OCI-LY1 (cell line): ENCODE data around the gene MBNL2.

Experiments
- H2AFZ ChIP-seq: fragments of 200-600 bp; sonication (generic), shearing (Covaris generic); 2 replicates; pipeline ENCODE4 v1.6.0; 2014; ENCODE audit warnings: antibody characterized with exemption, mild to moderate bottlenecking, low read length
- H3F3A ChIP-seq: fragments of 200-600 bp; sonication (generic), shearing (Covaris generic); 2 replicates; pipeline ENCODE4 v1.6.0; 2014; ENCODE audit warnings: mild to moderate bottlenecking, antibody characterized with exemption, low read length, moderate library complexity; ENCODE audit not compliant: insufficient read depth
- H3K27ac ChIP-seq: fragments of 200-600 bp; sonication (generic); 2 replicates; pipeline ENCODE4 v1.5.1; 2014; ENCODE audit warnings: low read length, mixed run types, mild to moderate bottlenecking, low read depth; ENCODE audit not compliant: poor library complexity, severe bottlenecking
- H3K27me3 ChIP-seq: fragments of 200-600 bp; sonication (generic); 2 replicates; pipeline ENCODE4 v1.6.0; 2014; ENCODE audit warnings: antibody characterized with exemption, mild to moderate bottlenecking, low read length, moderate library complexity; ENCODE audit not compliant: insufficient read depth
- H3K36me3 ChIP-seq: fragments of 200-600 bp; sonication (generic); 2 replicates; pipeline ENCODE4 v1.6.1; 2014; ENCODE audit warnings: mild to moderate bottlenecking, antibody characterized with exemption, low read length, moderate library complexity, mixed read lengths; ENCODE audit not compliant: insufficient read depth
- H3K4me1 ChIP-seq: fragments of 200-600 bp; sonication (generic); 2 replicates; pipeline ENCODE4 v1.5.1; 2014; ENCODE audit warnings: mild to moderate bottlenecking, low read length, moderate library complexity; ENCODE audit not compliant: insufficient read depth, severe bottlenecking
- H3K4me2 ChIP-seq: fragments of 200-600 bp; sonication (generic), shearing (Covaris generic); 2 replicates; pipeline ENCODE4 v1.6.1; 2014; ENCODE audit warnings: low read length
- H3K4me3 ChIP-seq: fragments of 200-600 bp; sonication (generic); 2 replicates; pipeline ENCODE4 v1.5.1; 2014; ENCODE audit warnings: low read length, low read depth, mild to moderate bottlenecking, mixed read lengths; ENCODE audit not compliant: poor library complexity, severe bottlenecking
- H3K79me2 ChIP-seq: fragments of 200-600 bp; shearing (Covaris generic); 2 replicates; pipeline ENCODE4 v1.6.1; 2016; ENCODE audit warnings: mixed run types, low read length, mixed read lengths; ENCODE audit not compliant: insufficient read depth
- H3K9ac ChIP-seq: fragments of 200-600 bp; sonication (generic), shearing (Covaris generic); 2 replicates; pipeline ENCODE4 v1.6.1; 2014; ENCODE audit warnings: mild to moderate bottlenecking, low read length, mixed read lengths
- H3K9me2 ChIP-seq: fragments of 200-600 bp; sonication (generic), shearing (Covaris generic); 2 replicates; pipeline ENCODE4 v1.6.1; 2014; ENCODE audit warnings: low read depth, mild to moderate bottlenecking, low read length, mixed read lengths
- H3K9me3 ChIP-seq: fragments of 200-600 bp; shearing (Covaris generic); 2 replicates; pipeline ENCODE4 v1.6.1; 2014; ENCODE audit warnings: low read length, mixed read lengths
- H4K20me1 ChIP-seq: fragments of 200-600 bp; sonication (generic), shearing (Covaris generic); 2 replicates; pipeline ENCODE4 v1.6.0; 2016; ENCODE audit warnings: mild to moderate bottlenecking, low read length; ENCODE audit not compliant: insufficient read depth
- CTCF ChIP-seq: fragments of 200-600 bp; sonication (generic), shearing (Covaris generic); IDR thresholded peaks from 2 replicates; pipeline ENCODE4 v1.5.1; 2017; ENCODE audit warnings: mild to moderate bottlenecking, antibody characterized with exemption, low read length, moderate library complexity, mixed read lengths
- EZH2 ChIP-seq: fragments of 200-600 bp; sonication (generic), shearing (Covaris generic); IDR thresholded peaks from 2 replicates; pipeline ENCODE4 v1.8.0; 2017; ENCODE audit warnings: borderline replicate concordance, mixed run types, mild to moderate bottlenecking, antibody characterized with exemption, low read length, moderate library complexity, mixed read lengths

The MBNL2 gene

GRCh38 chr13:97364827-97365226 lies 142.7 kb downstream of the MBNL2 start:
- Histone ChIP-seq H3K9ac (no peak overlapping the region), H3K79me2 (no peaks in the 10 kb centered on the region), H3K4me3 (no peak overlapping the region), H3K4me2 (no peak overlapping the region), H3K36me3 (peaks cover 14% of the 10 kb centered on the region), H3K9me2 (no peaks in the 10 kb centered on the region), H3K9me3 (no peaks in the 10 kb centered on the region), H3K27ac (no peak overlapping the region), H2AFZ (no peak overlapping the region), H3K27me3 (no peaks in the 10 kb centered on the region), H3F3A (no peaks in the 10 kb centered on the region), H3K4me1 (peaks cover 18% of the 10 kb centered on the region), H4K20me1 (no peaks in the 10 kb centered on the region)
- no peak for TF ChIP-seq CTCF
- TF ChIP-seq EZH2: no peak

- no peak overlapping the region for H2AFZ ChIP-seq
- no peak overlapping the region for H3K27ac ChIP-seq
- H3K27me3 ChIP-seq: no peaks in the 10 kb centered on the region
- H3K9me2 ChIP-seq: no peaks in the 10 kb centered on the region
- H3K4me1 ChIP-seq: peaks cover 9% of the 10 kb centered on the region
- H3K9me3 ChIP-seq: no peaks in the 10 kb centered on the region
- no peak overlapping the region for H3K9ac ChIP-seq
- no peak overlapping the region for H3K4me2 ChIP-seq
- no peak overlapping the region for H3K4me3 ChIP-seq
- TF ChIP-seq EZH2: no peak
- peak; percentile 19; the same call in 1 of the 2 replicates for TF ChIP-seq CTCF
- H4K20me1 ChIP-seq: no peaks in the 10 kb centered on the region
- no peaks in the 10 kb centered on the region for H3K79me2 ChIP-seq
- H3F3A ChIP-seq: no peaks in the 10 kb centered on the region
- peaks cover 6% of the 10 kb centered on the region for H3K36me3 ChIP-seq
Measured at GRCh38 chr13:97366172-97366688, 144.1 kb downstream of the MBNL2 start.

- Histone ChIP-seq H3K4me3 (no peak overlapping the region), H3K9me2 (no peaks in the 10 kb centered on the region), H3F3A (no peaks in the 10 kb centered on the region), H3K4me2 (no peak overlapping the region), H3K36me3 (peaks cover 5% of the 10 kb centered on the region), H2AFZ (no peak overlapping the region), H3K27ac (no peak overlapping the region), H3K79me2 (no peaks in the 10 kb centered on the region), H3K9me3 (no peaks in the 10 kb centered on the region), H4K20me1 (no peaks in the 10 kb centered on the region), H3K4me1 (peaks cover 9% of the 10 kb centered on the region), H3K9ac (no peak overlapping the region), H3K27me3 (no peaks in the 10 kb centered on the region)
- TF ChIP-seq CTCF (no peak), EZH2 (no peak)
Measured at GRCh38 chr13:97367016-97367822, 145.1 kb downstream of the MBNL2 start.
